Retinal pigment epithelial cell (primary cell): ENCODE results near the gene RBM39.
"Not testable (repeated sequence)": the region's sequence is repeated elsewhere in the genome, so short reads cannot be mapped to it uniquely, and the experiment has no call there.

Source experiments
- DNase-seq: peaks from one replicate; pipeline ENCODE4 v3.0.0-alpha.2; 2010; ENCODE audit warnings: low read depth
- H3K4me3 ChIP-seq: 2 replicates; pipeline ENCODE4 v1.5.1; 2011; ENCODE audit warnings: mild to moderate bottlenecking, low read length, control low read depth, moderate library complexity
- CTCF ChIP-seq: conservative IDR thresholded peaks from 2 replicates; pipeline ENCODE4 v1.5.1; 2011; ENCODE audit warnings: low read depth, low read length, control low read depth, inconsistent platforms

The RBM39 gene

GRCh38 chr20:35766843-35767242, 24.8 kb upstream of the RBM39 start:
- no peak overlapping the region for H3K4me3 ChIP-seq
- DNase-seq = no peak
- TF ChIP-seq CTCF = no peak

GRCh38 chr20:35764936-35765335, 22.9 kb upstream of the RBM39 start:
- not testable (repeated sequence) for DNase-seq, H3K4me3 ChIP-seq

- DNase-seq = no peak
- TF ChIP-seq CTCF = no peak
Measured at GRCh38 chr20:35762461-35762860, 20.4 kb upstream of the RBM39 start.

GRCh38 chr20:35761548-35761947, 19.5 kb upstream of the RBM39 start:
- DNase-seq, H3K4me3 ChIP-seq: not testable (repeated sequence)

More at GRCh38 chr20:35762461-35762860, 20.4 kb upstream of the RBM39 start:
- no peak overlapping the region for H3K4me3 ChIP-seq

GRCh38 chr20:35757098-35757705, 15.1 kb upstream of the RBM39 start:
- H3K4me3 ChIP-seq = no peak overlapping the region
- no peak for TF ChIP-seq CTCF
- DNase-seq = no peak

- DNase-seq = no peak
- TF ChIP-seq CTCF = no peak
- no peak overlapping the region for H3K4me3 ChIP-seq
Measured at GRCh38 chr20:35756404-35756803, 14.3 kb upstream of the RBM39 start.

GRCh38 chr20:35750611-35751010, 8.6 kb upstream of the RBM39 start:
- TF ChIP-seq CTCF = no peak
- H3K4me3 ChIP-seq = no peak overlapping the region
- no peak for DNase-seq

- not testable (repeated sequence) for DNase-seq, H3K4me3 ChIP-seq
Measured at GRCh38 chr20:35744492-35744841, 2.4 kb upstream of the RBM39 start.

- DNase-seq = no peak
- H3K4me3 ChIP-seq = no peak overlapping the region
- TF ChIP-seq CTCF = no peak
Measured at GRCh38 chr20:35743693-35744491, 1.8 kb upstream of the RBM39 start.
